Breast epithelium (tissue), 3 donors: Measurements from ENCODE around the gene PHLPP2.

Source experiments
- CTCF ChIP-seq, 3 donors: fragments of 450-650 bp; IDR thresholded peaks; one replicate each; pipeline ENCODE4 v1.5.1; 2016 to 2017; ENCODE audit warnings: antibody characterized with exemption in 3 of 3, mild to moderate bottlenecking in 3 of 3, moderate library complexity in 3 of 3
- POLR2A ChIP-seq: fragments of 450-650 bp; IDR thresholded peaks from one replicate; pipeline ENCODE4 v1.6.1; 2016; ENCODE audit warnings: antibody characterized with exemption, mild to moderate bottlenecking, moderate library complexity
- POLR2AphosphoS5 ChIP-seq, 3 donors: sonication (generic); formaldehyde crosslinking; IDR thresholded peaks; one replicate each; pipeline ENCODE4 v1.6.1; 2017; ENCODE audit warnings: antibody characterized with exemption in 3 of 3

DNA sequence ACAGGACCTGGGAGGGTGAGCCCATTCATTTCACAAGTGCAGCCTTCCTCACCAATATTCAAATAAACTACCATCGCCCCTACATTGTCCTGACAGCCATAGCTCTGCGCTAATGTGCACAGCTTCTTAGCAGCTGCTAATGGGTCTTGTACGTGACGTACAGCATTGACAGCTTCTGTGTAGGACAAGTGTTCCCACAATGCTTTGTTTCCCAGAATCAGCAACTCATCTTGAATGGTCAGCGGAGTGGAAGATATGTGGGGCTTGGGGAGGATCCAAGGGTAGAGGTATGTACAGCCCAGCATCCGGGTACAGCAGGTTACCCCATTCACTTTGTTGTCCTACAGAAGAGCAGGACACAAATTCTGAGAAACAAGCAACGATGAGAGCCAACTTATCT lies 74.8 kb downstream of the PHLPP2 start:
- TF ChIP-seq CTCF (IDR thresholded peaks at IDR 0.05) (no peak), POLR2AphosphoS5 (IDR thresholded peaks at IDR 0.05) (no peak), POLR2A (no peak)
